ENCODE results near the gene LDHAL6B. TPM values are rescaled to one million over a fixed set of nuclear protein-coding genes. Genes with fewer than 3 reads are reported as not detected.

The LDHAL6B gene
- polyA plus RNA-seq, 1 donor = 0.23 TPM

GRCh38 chr15:59176653-59177316 is 29.9 kb upstream of the LDHAL6B start:
- no peak for DNase-seq

GRCh38 chr15:59177317-59177660 is 29.4 kb upstream of the LDHAL6B start:
- DNase-seq = no peak

- DNase-seq = no peak
Measured at GRCh38 chr15:59178151-59178695, 28.4 kb upstream of the LDHAL6B start.

- no peak for DNase-seq
Measured at GRCh38 chr15:59179717-59180116, 26.9 kb upstream of the LDHAL6B start.

GRCh38 chr15:59180945-59181600 is 25.6 kb upstream of the LDHAL6B start:
- DNase-seq = no peak

GRCh38 chr15:59185725-59186124 is 20.9 kb upstream of the LDHAL6B start:
- no peak for DNase-seq

GRCh38 chr15:59186501-59186900 is 20.1 kb upstream of the LDHAL6B start:
- DNase-seq = no peak

- DNase-seq = no peak
Measured at GRCh38 chr15:59189241-59189640, 17.4 kb upstream of the LDHAL6B start.

GRCh38 chr15:59190291-59190690 is 16.4 kb upstream of the LDHAL6B start:
- DNase-seq = no peak

GRCh38 chr15:59191855-59192237 is 14.8 kb upstream of the LDHAL6B start:
- DNase-seq = peak; percentile 25

- DNase-seq = no peak
Measured at GRCh38 chr15:59194639-59195325, 11.9 kb upstream of the LDHAL6B start.

GRCh38 chr15:59196416-59196815 is 10.2 kb upstream of the LDHAL6B start:
- DNase-seq = peak; percentile 19

GRCh38 chr15:59197454-59197853 is 9.2 kb upstream of the LDHAL6B start:
- DNase-seq = no peak

- DNase-seq = no peak
Measured at GRCh38 chr15:59199626-59200465, 6.8 kb upstream of the LDHAL6B start.

GRCh38 chr15:59200560-59200959 is 6.1 kb upstream of the LDHAL6B start:
- no peak for DNase-seq

- DNase-seq = no peak
Measured at GRCh38 chr15:59203008-59203407, 3.6 kb upstream of the LDHAL6B start.

- DNase-seq = no peak
Measured at GRCh38 chr15:59203657-59204056, 3.0 kb upstream of the LDHAL6B start.

GRCh38 chr15:59205839-59206622 is 612 bp upstream of the LDHAL6B start:
- DNase-seq = no peak

- DNase-seq = no peak
Measured at GRCh38 chr15:59208613-59209249, 2.1 kb downstream of the LDHAL6B start.

GRCh38 chr15:59210186-59210585 is 3.5 kb downstream of the LDHAL6B start:
- no peak for DNase-seq

GRCh38 chr15:59216911-59217310 is 10.3 kb downstream of the LDHAL6B start:
- DNase-seq = no peak

All from left kidney (tissue), 2 donors.